ENCODE data around the gene CPT1C. TPM values are rescaled to one million over a fixed set of nuclear protein-coding genes. Genes with fewer than 3 reads are reported as not detected.
A peak's percentile ranks its signal among the peaks of the same experiment; 100 is the strongest.

CPT1C gene
- total RNA-seq, 1 donor from 2014 or later, result 133 TPM

- Mint-ChIP-seq H3K9me3 (ENCODE audit: unreplicated experiment) (peaks cover 8% of the 10 kb centered on the region), H3K27me3 (ENCODE audit: unreplicated experiment) (peaks cover 8% of the 10 kb centered on the region), H3K4me1 (ENCODE audit: low read depth, unreplicated experiment) (peaks cover 14% of the 10 kb centered on the region), H3K4me3 (ENCODE audit: unreplicated experiment) (no peak overlapping the region), H3K36me3 (ENCODE audit: unreplicated experiment) (no peaks in the 10 kb centered on the region), H3K27ac (ENCODE audit: unreplicated experiment) (no peak overlapping the region)
- DNase-seq, result no peak
- TF ChIP-seq CTCF (IDR thresholded peaks at IDR 0.05; ENCODE audit: partially characterized antibody, unreplicated experiment), result no peak
Measured at GRCh38 chr19:49660338-49660961, 30.5 kb upstream of the CPT1C start.

GRCh38 chr19:49662011-49662410, 28.9 kb upstream of the CPT1C start:
- no peaks in the 10 kb centered on the region for H3K36me3 Mint-ChIP-seq (ENCODE audit: unreplicated experiment)
- TF ChIP-seq CTCF (IDR thresholded peaks at IDR 0.05; ENCODE audit: partially characterized antibody, unreplicated experiment), result no peak
- no peak overlapping the region for H3K27ac Mint-ChIP-seq (ENCODE audit: unreplicated experiment)
- no peak overlapping the region for H3K4me3 Mint-ChIP-seq (ENCODE audit: unreplicated experiment)
- H3K9me3 Mint-ChIP-seq (ENCODE audit: unreplicated experiment), result peaks cover 8% of the 10 kb centered on the region
- H3K27me3 Mint-ChIP-seq (ENCODE audit: unreplicated experiment), result peaks cover 6% of the 10 kb centered on the region
- DNase-seq, result no peak
- peaks cover 7% of the 10 kb centered on the region for H3K4me1 Mint-ChIP-seq (ENCODE audit: low read depth, unreplicated experiment)

- Mint-ChIP-seq H3K36me3 (ENCODE audit: unreplicated experiment) (no peaks in the 10 kb centered on the region), H3K4me1 (ENCODE audit: low read depth, unreplicated experiment) (peaks cover 4% of the 10 kb centered on the region), H3K9me3 (ENCODE audit: unreplicated experiment) (peaks cover 8% of the 10 kb centered on the region), H3K4me3 (ENCODE audit: unreplicated experiment) (no peak overlapping the region), H3K27ac (ENCODE audit: unreplicated experiment) (no peak overlapping the region), H3K27me3 (ENCODE audit: unreplicated experiment) (peaks cover 3% of the 10 kb centered on the region)
- no peak for TF ChIP-seq CTCF (IDR thresholded peaks at IDR 0.05; ENCODE audit: partially characterized antibody, unreplicated experiment)
- no peak for DNase-seq
Measured at GRCh38 chr19:49663224-49663623, 27.7 kb upstream of the CPT1C start.

- no peaks in the 10 kb centered on the region for H3K36me3 Mint-ChIP-seq (ENCODE audit: unreplicated experiment)
- peaks cover 8% of the 10 kb centered on the region for H3K9me3 Mint-ChIP-seq (ENCODE audit: unreplicated experiment)
- H3K27me3 Mint-ChIP-seq (ENCODE audit: unreplicated experiment), result peaks cover 3% of the 10 kb centered on the region
- peak overlapping the region; percentile 100 for H3K4me3 Mint-ChIP-seq (ENCODE audit: unreplicated experiment)
- DNase-seq, result peak; percentile 92
- no peak for TF ChIP-seq CTCF (IDR thresholded peaks at IDR 0.05; ENCODE audit: partially characterized antibody, unreplicated experiment)
- peak overlapping the region; percentile 74 for H3K27ac Mint-ChIP-seq (ENCODE audit: unreplicated experiment)
- peaks cover 4% of the 10 kb centered on the region for H3K4me1 Mint-ChIP-seq (ENCODE audit: low read depth, unreplicated experiment)
Measured at GRCh38 chr19:49664171-49665035, 26.5 kb upstream of the CPT1C start.

GRCh38 chr19:49665036-49665350, 25.9 kb upstream of the CPT1C start:
- DNase-seq, result no peak
- TF ChIP-seq CTCF (IDR thresholded peaks at IDR 0.05; ENCODE audit: partially characterized antibody, unreplicated experiment), result no peak
- no peaks in the 10 kb centered on the region for H3K36me3 Mint-ChIP-seq (ENCODE audit: unreplicated experiment)
- H3K27ac Mint-ChIP-seq (ENCODE audit: unreplicated experiment), result peak overlapping the region; percentile 74
- H3K4me1 Mint-ChIP-seq (ENCODE audit: low read depth, unreplicated experiment), result peaks cover 4% of the 10 kb centered on the region
- H3K4me3 Mint-ChIP-seq (ENCODE audit: unreplicated experiment), result peak overlapping the region; percentile 100
- peaks cover 8% of the 10 kb centered on the region for H3K9me3 Mint-ChIP-seq (ENCODE audit: unreplicated experiment)
- H3K27me3 Mint-ChIP-seq (ENCODE audit: unreplicated experiment), result peaks cover 3% of the 10 kb centered on the region

All from glutamatergic neuron (in vitro differentiated cells).